CD14-positive monocyte (primary cell): ENCODE data around the gene ARVCF. TPM values are rescaled to one million over a fixed set of nuclear protein-coding genes. Genes with fewer than 3 reads are reported as not detected.

Experiments
- DNase-seq, 3 donors: peaks; one replicate each; pipeline ENCODE4 v3.0.0-alpha.2; 2011 to 2022
- H2AFZ ChIP-seq: 2 replicates; pipeline ENCODE4 v1.6.0; 2012; ENCODE audit warnings: mild to moderate bottlenecking, low read depth, low read length, inconsistent platforms; ENCODE audit not compliant: insufficient read depth, poor library complexity, severe bottlenecking
- H3K27ac ChIP-seq, 2 donors: 1 replicate in 1 of 2; 2 replicates in 1 of 2; pipeline ENCODE4 v1.5.1; 2012 to 2013; ENCODE audit warnings: low read length in 2 of 2, control low read depth in 1 of 2, inconsistent platforms in 1 of 2, low read depth in 1 of 2, mild to moderate bottlenecking in 1 of 2
- H3K27me3 ChIP-seq, 2 donors: one replicate each; pipeline versions ENCODE4 v1.6.0 to v1.6.1; 2011 to 2013; ENCODE audit warnings: low read length in 2 of 2; ENCODE audit not compliant: control insufficient read depth in 2 of 2, insufficient read depth in 2 of 2
- H3K36me3 ChIP-seq, 2 donors: replicated peaks in 1 of 2; 1 replicate in 1 of 2; 2 replicates in 1 of 2; pipeline versions ENCODE4 v1.5.1 to v1.6.1; 2012 to 2013; ENCODE audit warnings: low read length in 2 of 2, control low read depth in 1 of 2, inconsistent platforms in 1 of 2, mild to moderate bottlenecking in 1 of 2; ENCODE audit not compliant: insufficient read depth in 2 of 2, control insufficient read depth in 1 of 2
- H3K4me1 ChIP-seq, 2 donors: 1 replicate in 1 of 2; 2 replicates in 1 of 2; pipeline versions ENCODE4 v1.5.1 to v1.6.1; 2012 to 2013; ENCODE audit warnings: low read length in 2 of 2, control low read depth in 1 of 2, inconsistent platforms in 1 of 2, mild to moderate bottlenecking in 1 of 2, moderate library complexity in 1 of 2; ENCODE audit not compliant: insufficient read depth in 2 of 2, control insufficient read depth in 1 of 2
- H3K4me2 ChIP-seq: replicated peaks from 2 replicates; pipeline ENCODE3; 2012; ENCODE audit warnings: low read length, moderate library complexity, mild to moderate bottlenecking; ENCODE audit not compliant: poor library complexity, severe bottlenecking; ENCODE audit errors: extremely low read depth
- H3K4me3 ChIP-seq, 3 experiments: fragments of 200-600 bp in 1 of 3; sonication (generic) in 1 of 3; replicated peaks in 1 of 3; 1 replicate in 2 of 3; 2 replicates in 1 of 3; pipeline ENCODE4 v1.5.1; 2011 to 2013; ENCODE audit warnings: low read length in 3 of 3, mild to moderate bottlenecking in 3 of 3, control low read depth in 2 of 3, low read depth in 2 of 3, inconsistent platforms in 1 of 3, moderate library complexity in 1 of 3
- H3K79me2 ChIP-seq: 2 replicates; pipeline ENCODE4 v1.6.0; 2012; ENCODE audit warnings: mild to moderate bottlenecking, control low read depth, inconsistent platforms, low read length, moderate library complexity; ENCODE audit not compliant: insufficient read depth
- H3K9ac ChIP-seq: 2 replicates; pipeline ENCODE4 v1.6.0; 2017; ENCODE audit warnings: low read length, mild to moderate bottlenecking; ENCODE audit not compliant: insufficient read depth, poor library complexity, severe bottlenecking
- H3K9me3 ChIP-seq, 2 donors: replicated peaks in 1 of 2; 1 replicate in 1 of 2; 2 replicates in 1 of 2; pipeline versions ENCODE4 v1.5.1 to v1.6.1; 2012 to 2013; ENCODE audit warnings: low read length in 2 of 2, control low read depth in 1 of 2; ENCODE audit not compliant: control insufficient read depth in 1 of 2, insufficient read depth in 1 of 2
- H4K20me1 ChIP-seq: 2 replicates; pipeline ENCODE4 v1.6.0; 2012; ENCODE audit warnings: mild to moderate bottlenecking, low read length, control low read depth, moderate library complexity; ENCODE audit not compliant: insufficient read depth
- H3K27ac Mint-ChIP-seq, 7 donors: one replicate each; pipeline ENCODE4 v1.8.0; 2020; ENCODE audit warnings: mild to moderate bottlenecking in 7 of 7, mixed read lengths in 7 of 7, moderate library complexity in 6 of 7, inconsistent platforms in 2 of 7
- H3K27me3 Mint-ChIP-seq, 3 donors: one replicate each; pipeline ENCODE4 v1.8.0; 2021 to 2022; ENCODE audit warnings: low read depth in 3 of 3, mild to moderate bottlenecking in 3 of 3, mixed read lengths in 3 of 3, moderate library complexity in 3 of 3, inconsistent platforms in 1 of 3
- H3K36me3 Mint-ChIP-seq, 2 donors: one replicate each; pipeline ENCODE4 v1.8.0; 2020; ENCODE audit warnings: mixed read lengths in 2 of 2, inconsistent platforms in 1 of 2, mild to moderate bottlenecking in 1 of 2
- H3K4me1 Mint-ChIP-seq: one replicate; pipeline ENCODE4 v1.8.0; 2020; ENCODE audit warnings: mild to moderate bottlenecking, mixed read lengths
- H3K4me3 Mint-ChIP-seq, 2 donors: one replicate each; pipeline ENCODE4 v1.8.0; 2020; ENCODE audit warnings: mild to moderate bottlenecking in 2 of 2, mixed read lengths in 2 of 2, moderate library complexity in 1 of 2
- H3K9me3 Mint-ChIP-seq, 7 donors: one replicate each; pipeline ENCODE4 v1.8.0; 2020 to 2022; ENCODE audit warnings: mixed read lengths in 7 of 7, mild to moderate bottlenecking in 6 of 7, moderate library complexity in 6 of 7, inconsistent platforms in 2 of 7
- WGBS: methylation state at CpG from one replicate; pipeline ENCODE4 v1.1.5; 2013; ENCODE audit warnings: missing lambda C conversion rate; ENCODE audit not compliant: insufficient coverage; 5-methylcytosine and 5-hydroxymethylcytosine counted together
- intact Hi-C, 2 donors: fragments of 100-400 bp; cut with micrococcal nuclease; formaldehyde crosslinking; loops; one replicate each; pipeline versions ENCODE4 v1.15.0 to v1.15.1; 2023
- polyA plus RNA-seq, 3 donors: library from polyadenylated mRNA; depleted of rRNA in 1 of 3; unstranded in 2 of 3; stranded (reverse) in 1 of 3; fragments of 300-500 nt in 2 of 3; fragments of >200 nt in 1 of 3; fragmentation: Illumina TruSeq in 2 of 3; gene quantifications; 1 replicate in 2 of 3; 2 replicates in 1 of 3; pipeline ENCODE4 v1.2.3, GENCODE V29; 2012 to 2021
- TF ChIP-seq, protein P1 (sequence below): fragments of 200-600 bp; IDR thresholded peaks from one replicate; pipeline ENCODE4 v1.8.0; 2022; ENCODE audit warnings: antibody characterized with exemption, mild to moderate bottlenecking

The ARVCF gene
- polyA plus RNA-seq, 3 donors = 0.31 to 2.6 (median 0.44) TPM

- Histone ChIP-seq H3K27me3 (no peaks in the 10 kb centered on the region), H3K4me1 (no peaks in the 10 kb centered on the region), H3K9ac (no peak overlapping the region), H3K9me3 (no peaks in the 10 kb centered on the region), H3K36me3 (no peaks in the 10 kb centered on the region), H3K4me3 (no peak overlapping the region), H3K4me2 (no peak overlapping the region), H4K20me1 (no peaks in the 10 kb centered on the region), H2AFZ (no peak overlapping the region), H3K27ac (no peak overlapping the region), H3K79me2 (no peaks in the 10 kb centered on the region)
- TF ChIP-seq, protein P1, sequence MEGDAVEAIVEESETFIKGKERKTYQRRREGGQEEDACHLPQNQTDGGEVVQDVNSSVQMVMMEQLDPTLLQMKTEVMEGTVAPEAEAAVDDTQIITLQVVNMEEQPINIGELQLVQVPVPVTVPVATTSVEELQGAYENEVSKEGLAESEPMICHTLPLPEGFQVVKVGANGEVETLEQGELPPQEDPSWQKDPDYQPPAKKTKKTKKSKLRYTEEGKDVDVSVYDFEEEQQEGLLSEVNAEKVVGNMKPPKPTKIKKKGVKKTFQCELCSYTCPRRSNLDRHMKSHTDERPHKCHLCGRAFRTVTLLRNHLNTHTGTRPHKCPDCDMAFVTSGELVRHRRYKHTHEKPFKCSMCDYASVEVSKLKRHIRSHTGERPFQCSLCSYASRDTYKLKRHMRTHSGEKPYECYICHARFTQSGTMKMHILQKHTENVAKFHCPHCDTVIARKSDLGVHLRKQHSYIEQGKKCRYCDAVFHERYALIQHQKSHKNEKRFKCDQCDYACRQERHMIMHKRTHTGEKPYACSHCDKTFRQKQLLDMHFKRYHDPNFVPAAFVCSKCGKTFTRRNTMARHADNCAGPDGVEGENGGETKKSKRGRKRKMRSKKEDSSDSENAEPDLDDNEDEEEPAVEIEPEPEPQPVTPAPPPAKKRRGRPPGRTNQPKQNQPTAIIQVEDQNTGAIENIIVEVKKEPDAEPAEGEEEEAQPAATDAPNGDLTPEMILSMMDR = no peak
- 90% methylated on average over 15 of the region's 18 CpGs for WGBS
- no peaks in the 10 kb centered on the region for H3K4me1 Mint-ChIP-seq
- H3K36me3 Mint-ChIP-seq = no peaks in the 10 kb centered on the region
- no peak overlapping the region for H3K4me3 Mint-ChIP-seq
- H3K9me3 Mint-ChIP-seq = peaks cover 0 to 2% (median 0%) of the 10 kb centered on the region in 7 donors
- peaks cover 5 to 10% (median 7%) of the 10 kb centered on the region in 3 donors for H3K27me3 Mint-ChIP-seq
- intact Hi-C loops = no loop called here
- DNase-seq = no peak
- H3K27ac Mint-ChIP-seq = no peak overlapping the region
Measured at GRCh38 chr22:19995611-19996339, 20.8 kb downstream of the ARVCF start.

- TF ChIP-seq, protein P1 = no peak
- no peak overlapping the region for H3K4me3 ChIP-seq
- H3K9me3 ChIP-seq = no peaks in the 10 kb centered on the region
- no peak for DNase-seq
- H3K4me2 ChIP-seq = no peak overlapping the region
- peaks cover 3 to 11% (median 3%) of the 10 kb centered on the region in 3 donors for H3K27me3 Mint-ChIP-seq
- H3K27ac ChIP-seq = no peak overlapping the region
- H3K4me3 Mint-ChIP-seq = no peak overlapping the region
- no peaks in the 10 kb centered on the region for H3K27me3 ChIP-seq
- no peak overlapping the region for H3K9ac ChIP-seq
- no peaks in the 10 kb centered on the region for H4K20me1 ChIP-seq
- peaks cover 0 to 2% (median 0%) of the 10 kb centered on the region in 7 donors for H3K9me3 Mint-ChIP-seq
- H3K27ac Mint-ChIP-seq = no peak overlapping the region
- H3K4me1 ChIP-seq = no peaks in the 10 kb centered on the region
- no peaks in the 10 kb centered on the region for H3K36me3 ChIP-seq
- no peaks in the 10 kb centered on the region for H3K79me2 ChIP-seq
- intact Hi-C loops = no loop called here
- WGBS = 79% methylated on average over 10 of the region's 12 CpGs
- H3K4me1 Mint-ChIP-seq = no peaks in the 10 kb centered on the region
- H3K36me3 Mint-ChIP-seq = no peaks in the 10 kb centered on the region
- H2AFZ ChIP-seq = no peak overlapping the region
Measured at GRCh38 chr22:19994851-19995610, 21.6 kb downstream of the ARVCF start.
